GM18951 (cell line): ENCODE results near the gene LNPK.
"Not testable (repeated sequence)": the region's sequence is repeated elsewhere in the genome, so short reads cannot be mapped to it uniquely, and the experiment has no call there.

Source experiments
- POLR2A ChIP-seq: IDR thresholded peaks from 4 replicates; pipeline ENCODE4 v1.6.1; 2011; ENCODE audit warnings: mild to moderate bottlenecking; ENCODE audit not compliant: insufficient read length, insufficient read depth; ENCODE audit errors: extremely low read depth
- in situ Hi-C: fragments of 300-500 bp; cut with MboI; formaldehyde crosslinking; loops from one replicate; pipeline ENCODE4 v1.12.0; 2022; ENCODE audit warnings: low sequenced_read_pairs, mixed read lengths, inconsistent platforms; ENCODE audit not compliant: unreplicated experiment

Gene LNPK

DNA sequence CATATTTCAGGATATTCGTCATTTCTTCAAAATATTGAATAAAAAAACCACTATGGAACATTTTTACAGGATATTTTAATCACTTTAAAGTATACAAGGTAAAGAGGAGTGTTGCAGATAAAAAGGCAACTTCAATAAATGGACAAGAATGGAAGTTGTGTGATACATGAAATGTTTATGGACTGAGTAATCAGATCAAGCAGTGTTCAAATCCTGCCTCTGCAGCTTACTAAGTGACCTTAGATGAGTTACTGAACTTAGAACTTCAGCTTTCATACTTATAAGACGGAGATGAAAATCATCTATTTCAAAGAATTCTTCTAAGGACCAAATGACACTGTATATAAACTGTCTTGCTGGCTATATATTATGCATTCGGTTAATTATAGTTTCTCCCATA, 87.2 kb downstream of the LNPK start:
- TF ChIP-seq POLR2A: no peak
- in situ Hi-C loops: no loop called here

DNA sequence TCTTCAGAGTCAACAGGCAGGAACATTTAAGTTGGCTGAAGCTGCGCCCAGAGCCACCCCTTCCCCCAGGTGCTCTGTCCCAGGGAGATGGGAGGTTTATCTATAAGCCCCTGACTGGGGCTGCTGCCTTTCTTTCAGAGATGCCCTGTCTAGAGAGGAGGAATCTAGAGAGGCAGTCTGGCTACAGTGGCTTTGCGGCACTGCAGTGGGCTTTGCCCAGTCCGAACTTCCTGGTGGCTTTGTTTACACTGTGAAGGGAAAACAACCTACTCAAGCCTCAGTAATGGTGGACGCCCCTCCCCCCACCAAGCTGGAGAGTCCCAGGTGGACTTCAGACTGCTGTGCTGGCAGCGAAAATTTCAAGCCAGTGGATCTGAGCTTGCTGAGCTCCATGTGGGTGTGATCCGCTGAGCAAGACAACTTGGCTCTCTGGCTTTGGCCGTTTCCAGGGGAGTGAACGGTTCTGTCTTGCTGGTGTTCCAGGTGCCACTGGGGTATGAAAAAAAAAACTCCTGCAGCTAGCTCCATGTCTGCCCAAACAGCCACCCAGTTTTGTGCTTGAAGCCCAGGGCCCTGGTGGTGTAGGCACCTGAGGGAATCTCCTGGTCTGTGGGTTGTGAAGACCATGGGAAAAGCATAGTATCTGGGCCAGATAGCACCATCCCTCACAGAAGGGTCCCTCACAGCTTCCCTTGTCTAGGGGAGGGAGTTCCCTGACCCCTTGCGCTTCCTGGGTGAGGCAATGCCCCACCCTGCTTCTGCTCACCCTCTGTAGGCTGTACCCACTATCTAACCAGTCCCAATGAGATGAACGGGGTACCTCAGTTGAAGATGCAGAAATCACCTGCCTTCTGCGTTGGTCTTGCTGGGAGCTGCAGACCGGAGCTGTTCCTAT, 88.0 kb downstream of the LNPK start:
- in situ Hi-C loops: not testable (repeated sequence)

DNA sequence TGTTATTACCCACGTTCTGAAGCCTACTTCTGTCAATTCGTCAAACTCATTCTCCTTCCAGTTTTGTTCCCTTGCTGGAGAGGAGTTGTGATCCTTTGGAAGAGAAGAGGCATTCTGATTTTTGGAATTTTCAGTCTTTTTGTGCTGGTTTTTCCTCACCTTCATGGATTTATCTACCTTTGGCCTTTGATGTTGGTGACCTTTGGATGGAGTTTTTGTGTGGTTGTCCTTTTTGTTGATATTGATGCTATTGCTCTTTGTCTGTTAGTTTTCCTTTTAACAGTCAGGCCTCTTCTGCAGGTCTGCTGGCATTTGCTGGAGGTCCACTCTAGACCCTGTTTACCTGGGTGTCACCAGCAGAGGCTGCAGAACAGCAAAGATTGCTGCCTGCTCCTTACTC, 88.8 kb downstream of the LNPK start:
- in situ Hi-C loops: not testable (repeated sequence)

DNA sequence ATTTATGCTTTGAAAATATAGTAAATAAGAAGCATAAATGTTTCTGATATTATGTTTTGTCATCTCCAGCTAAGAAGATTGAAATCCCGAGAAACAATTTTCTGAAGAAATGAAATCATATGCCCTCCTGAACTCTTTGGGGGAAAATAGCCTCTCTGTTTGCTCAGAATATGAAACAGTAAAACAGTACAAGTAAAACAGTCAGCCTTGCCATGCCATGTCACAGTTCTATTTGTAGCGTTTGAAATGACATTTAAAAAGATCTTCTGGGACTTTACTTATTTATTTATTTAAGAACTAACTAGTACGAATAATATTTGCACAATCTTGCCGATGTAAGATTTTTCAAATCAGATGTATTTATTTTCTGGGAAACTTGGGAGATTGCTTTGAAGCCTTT, 98.0 kb downstream of the LNPK start:
- TF ChIP-seq POLR2A: no peak
- in situ Hi-C loops: no loop called here

DNA sequence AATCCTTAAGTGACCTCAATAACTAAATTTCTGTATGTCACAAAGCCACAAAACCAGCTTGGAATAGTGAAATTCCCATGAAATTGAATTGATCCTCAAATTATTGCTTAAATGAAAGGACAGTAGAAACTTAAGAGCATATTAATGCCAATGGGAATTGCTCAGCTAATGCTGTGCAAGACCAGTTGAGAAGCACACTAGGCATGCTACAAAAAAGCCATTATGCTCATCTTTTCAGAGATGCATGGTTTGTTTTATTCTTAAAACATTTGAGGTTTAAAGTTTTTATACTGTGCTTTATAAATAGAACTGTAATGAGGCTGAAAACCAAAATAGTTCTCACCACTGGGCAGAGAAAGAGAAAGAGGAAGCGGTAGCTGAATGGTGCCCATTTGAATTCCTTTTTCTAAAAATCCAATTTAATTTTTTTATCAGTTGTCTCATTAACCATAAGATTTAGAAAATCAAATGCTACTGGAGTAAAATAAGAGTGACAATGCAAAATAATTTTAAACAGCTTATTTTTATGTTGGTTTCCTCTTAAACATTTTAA, 98.6 kb downstream of the LNPK start:
- in situ Hi-C loops: no loop called here
- no peak for TF ChIP-seq POLR2A

DNA sequence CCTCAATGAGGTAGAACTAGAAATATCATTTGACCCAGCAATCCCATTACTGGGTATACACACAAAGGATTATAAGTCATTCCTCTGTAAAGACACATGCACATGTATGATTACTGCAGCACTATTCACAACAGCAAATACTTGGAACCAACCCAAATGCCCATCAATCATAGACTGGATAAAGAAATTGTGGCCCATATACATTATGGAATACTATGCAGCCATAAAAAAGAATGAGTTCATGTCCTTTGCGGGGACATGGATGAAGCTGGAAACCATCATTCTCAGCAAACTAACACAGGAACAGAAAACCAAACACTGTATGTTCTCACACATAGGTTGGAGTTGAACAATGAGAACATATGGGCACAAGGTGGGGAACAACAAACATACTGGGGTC, 106.1 kb downstream of the LNPK start:
- in situ Hi-C loops: not testable (repeated sequence)

DNA sequence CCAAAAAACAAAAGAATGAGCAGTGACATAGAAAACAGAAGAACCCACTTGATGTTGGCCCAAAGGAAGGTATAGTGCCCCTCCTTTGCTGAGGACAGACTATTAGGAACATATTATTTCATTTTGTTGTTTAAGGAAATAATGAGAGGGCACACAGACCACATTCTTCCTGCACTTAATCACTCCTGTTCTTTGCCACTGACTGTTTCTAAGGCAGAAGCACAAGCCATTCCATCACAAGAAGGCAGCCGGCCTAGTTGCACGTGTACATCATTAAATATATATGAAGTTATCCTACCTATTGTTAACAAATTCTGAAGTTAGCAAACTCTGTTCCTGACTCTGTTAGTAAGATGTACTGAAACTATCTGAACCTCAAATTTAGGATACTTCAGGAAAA, 110.0 kb downstream of the LNPK start:
- TF ChIP-seq POLR2A: no peak
- in situ Hi-C loops: no loop called here

DNA sequence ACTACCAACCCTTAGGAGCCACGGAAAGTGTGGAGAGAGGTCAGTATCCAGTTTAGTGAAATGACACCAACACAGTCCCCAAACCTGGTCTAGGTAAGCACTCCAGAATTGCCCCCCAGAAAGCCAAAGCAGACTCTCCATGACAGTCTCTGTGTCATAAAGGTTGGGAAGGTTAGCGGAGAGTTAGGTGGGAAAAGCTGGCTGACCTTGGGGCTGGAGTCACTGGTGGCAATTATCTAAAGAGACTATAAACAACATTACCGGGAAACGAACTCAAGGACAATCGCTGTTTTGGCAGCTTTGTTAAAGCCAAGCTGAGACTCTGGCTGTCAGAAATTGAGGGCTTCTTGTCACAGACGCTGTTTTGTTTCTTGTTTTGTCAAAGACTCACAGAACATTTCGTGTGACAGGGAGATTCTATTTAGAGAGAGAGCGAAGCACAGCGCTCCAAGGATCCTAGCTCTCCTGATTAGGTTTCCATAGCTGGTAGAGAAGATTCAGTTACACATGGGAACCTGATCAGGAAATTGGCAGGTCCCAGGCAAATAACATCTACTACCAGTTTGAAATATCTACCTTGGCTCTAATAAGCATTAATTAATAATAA, 111.3 kb downstream of the LNPK start:
- no peak for TF ChIP-seq POLR2A
- in situ Hi-C loops: no loop called here

DNA sequence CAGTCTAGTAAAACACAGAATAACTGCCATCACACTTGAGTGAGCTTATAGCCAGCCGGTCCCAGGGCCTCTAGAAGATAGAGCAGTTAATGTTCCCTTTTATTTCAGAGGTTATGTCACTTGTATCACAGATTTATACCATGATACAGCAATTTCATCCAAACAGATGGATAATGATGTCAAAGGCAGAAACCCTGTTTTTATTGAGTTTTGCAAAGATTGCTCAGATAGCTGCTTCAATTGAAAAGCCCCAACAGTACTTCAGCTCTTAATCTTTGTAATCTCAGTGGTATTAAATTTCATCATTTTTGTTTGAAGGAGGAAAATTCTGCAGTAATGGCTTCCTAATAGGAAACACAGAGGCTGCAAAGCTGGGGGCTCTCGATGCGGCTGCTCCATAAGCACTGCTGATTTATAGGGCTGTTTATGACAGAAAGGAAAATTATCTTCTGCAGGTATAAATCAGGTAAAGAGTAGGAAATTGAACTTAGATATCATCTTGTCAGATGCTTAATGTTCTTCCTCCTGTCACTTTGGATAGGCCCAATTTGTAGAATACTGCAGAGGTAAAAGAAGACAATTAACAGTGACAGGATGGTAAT, 112.3 kb downstream of the LNPK start:
- no peak for TF ChIP-seq POLR2A
- in situ Hi-C loops: no loop called here

DNA sequence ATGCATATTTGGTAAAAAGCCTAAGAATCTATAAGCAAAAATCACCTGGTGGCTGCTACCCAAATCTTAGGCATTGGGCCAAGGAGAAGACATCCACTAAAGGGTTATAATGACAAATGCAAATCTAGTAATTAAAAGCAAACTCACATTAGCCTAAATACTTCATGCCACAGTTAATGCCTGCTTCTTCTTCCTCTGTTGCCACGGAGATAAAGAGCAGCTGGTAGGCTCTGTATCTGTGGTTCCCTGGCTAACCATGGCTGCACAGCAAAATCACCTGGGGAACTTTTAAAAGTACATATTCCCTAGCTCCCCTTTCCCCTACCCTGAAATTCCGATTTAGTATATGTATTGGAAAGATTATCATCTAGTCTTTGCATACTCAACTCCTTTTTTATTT, 114.3 kb downstream of the LNPK start:
- in situ Hi-C loops: no loop called here
- no peak for TF ChIP-seq POLR2A

DNA sequence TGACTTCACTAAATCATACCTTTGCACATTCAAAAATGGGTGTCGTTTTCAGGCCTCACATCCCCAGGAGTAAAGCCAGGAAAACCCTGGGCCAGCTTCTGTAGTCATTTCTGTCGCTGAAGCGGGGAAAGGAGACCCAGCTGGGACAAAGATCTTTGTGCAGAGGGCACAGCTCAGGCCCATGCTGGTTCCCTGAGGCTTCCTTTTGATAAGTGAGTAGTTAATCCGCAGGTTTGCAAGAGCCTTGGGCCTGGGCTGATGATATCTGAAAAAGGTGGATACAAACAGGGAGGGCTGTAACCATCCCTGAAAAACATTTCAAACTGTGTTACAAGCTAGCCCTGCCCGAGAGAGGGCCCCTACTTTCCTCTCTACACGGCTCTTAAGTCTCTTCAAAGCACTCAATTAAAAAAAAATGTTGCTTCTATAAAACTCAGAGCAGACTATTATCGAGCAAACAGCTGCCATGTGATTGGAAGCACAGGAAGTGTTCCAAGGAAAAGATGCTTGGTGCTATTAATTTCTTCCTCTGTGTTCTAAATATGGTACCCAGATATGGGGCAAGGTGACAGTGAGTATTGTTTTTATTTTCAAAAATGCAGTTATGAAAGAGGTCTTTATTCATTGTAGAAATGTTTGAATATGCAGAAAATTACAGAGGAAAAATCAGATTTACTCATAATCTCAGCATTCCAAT, 117.2 kb downstream of the LNPK start:
- in situ Hi-C loops: no loop called here
- TF ChIP-seq POLR2A: no peak

DNA sequence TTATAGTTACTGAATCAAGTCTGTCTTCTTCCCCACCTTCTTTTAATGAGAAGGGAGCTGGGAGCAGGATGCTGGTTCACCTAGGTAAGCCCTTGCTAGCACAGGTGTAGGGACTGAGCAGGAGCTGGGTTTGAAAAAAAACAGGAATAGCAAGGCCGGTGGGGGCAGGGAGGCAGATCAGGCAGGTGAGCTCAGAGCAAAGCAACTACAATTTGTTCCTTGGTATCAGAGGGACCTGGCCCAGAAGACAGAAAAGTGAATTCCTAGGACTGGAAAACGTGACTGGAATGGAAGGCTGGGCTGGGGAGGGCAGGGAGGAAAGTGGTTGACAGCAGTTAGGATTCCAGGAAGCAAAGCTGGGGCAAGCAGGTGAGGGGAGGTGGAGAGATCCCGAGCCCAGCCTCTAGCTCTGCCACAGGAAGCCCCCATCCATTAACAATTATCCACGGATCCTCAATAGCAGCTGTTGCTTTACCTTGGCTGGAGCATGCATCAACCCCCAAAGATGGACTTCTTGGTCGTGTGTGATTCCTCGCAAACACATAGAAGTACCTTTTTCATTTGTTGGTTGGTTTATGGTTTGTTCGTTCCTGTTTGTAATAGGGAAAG, 118.4 kb downstream of the LNPK start:
- in situ Hi-C loops: no loop called here
- TF ChIP-seq POLR2A: no peak

DNA sequence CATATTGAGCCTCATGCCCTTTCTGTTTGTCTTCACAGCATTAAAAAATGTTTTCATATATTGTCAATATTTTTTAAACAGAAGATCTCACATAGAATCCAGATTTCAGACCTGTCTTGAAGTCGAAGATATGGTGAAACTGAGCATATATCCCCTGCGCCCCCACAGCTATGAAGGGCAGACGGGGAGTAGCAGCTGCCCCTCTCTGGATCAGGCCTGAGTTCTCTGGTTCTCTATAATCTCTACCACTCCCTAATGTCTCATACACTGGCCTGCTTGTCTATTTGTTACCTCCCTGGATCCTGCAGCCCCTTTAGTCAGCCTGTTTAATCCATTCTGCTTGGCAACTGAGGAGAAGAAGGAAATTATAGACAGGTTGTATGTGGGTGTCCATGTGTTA, 122.4 kb downstream of the LNPK start:
- TF ChIP-seq POLR2A: no peak
- in situ Hi-C loops: no loop called here
